Nephron (organoid): ENCODE results near the gene XDH.

Source experiments
- H3K27ac Mint-ChIP-seq, 3 experiments: 2 replicates each; pipeline ENCODE4 v1.8.0; 2020; ENCODE audit warnings: mixed read lengths in 3 of 3, mild to moderate bottlenecking in 2 of 3, moderate library complexity in 1 of 3
- H3K27me3 Mint-ChIP-seq: 2 replicates; pipeline ENCODE4 v1.8.0; 2021; ENCODE audit warnings: low read depth, mild to moderate bottlenecking, moderate library complexity, mixed read lengths
- H3K36me3 Mint-ChIP-seq: 2 replicates; pipeline ENCODE4 v1.8.0; 2020; ENCODE audit warnings: low read depth, mixed read lengths
- H3K4me1 Mint-ChIP-seq: 2 replicates; pipeline ENCODE4 v1.8.0; 2020; ENCODE audit warnings: mixed read lengths
- H3K4me3 Mint-ChIP-seq, 3 experiments: 2 replicates each; pipeline ENCODE4 v1.8.0; 2020; ENCODE audit warnings: mild to moderate bottlenecking in 3 of 3, mixed read lengths in 3 of 3, moderate library complexity in 2 of 3
- H3K9me3 Mint-ChIP-seq: 2 replicates; pipeline ENCODE4 v1.8.0; 2020; ENCODE audit warnings: mixed read lengths
- TF ChIP-seq, protein P1 (sequence below), 3 experiments: fragments of 200-600 bp; sonication (generic); IDR thresholded peaks; one replicate each; pipeline ENCODE4 v1.5.0; 2021; ENCODE audit warnings: antibody characterized with exemption in 3 of 3; ENCODE audit not compliant: unreplicated experiment in 3 of 3

The XDH gene

DNA sequence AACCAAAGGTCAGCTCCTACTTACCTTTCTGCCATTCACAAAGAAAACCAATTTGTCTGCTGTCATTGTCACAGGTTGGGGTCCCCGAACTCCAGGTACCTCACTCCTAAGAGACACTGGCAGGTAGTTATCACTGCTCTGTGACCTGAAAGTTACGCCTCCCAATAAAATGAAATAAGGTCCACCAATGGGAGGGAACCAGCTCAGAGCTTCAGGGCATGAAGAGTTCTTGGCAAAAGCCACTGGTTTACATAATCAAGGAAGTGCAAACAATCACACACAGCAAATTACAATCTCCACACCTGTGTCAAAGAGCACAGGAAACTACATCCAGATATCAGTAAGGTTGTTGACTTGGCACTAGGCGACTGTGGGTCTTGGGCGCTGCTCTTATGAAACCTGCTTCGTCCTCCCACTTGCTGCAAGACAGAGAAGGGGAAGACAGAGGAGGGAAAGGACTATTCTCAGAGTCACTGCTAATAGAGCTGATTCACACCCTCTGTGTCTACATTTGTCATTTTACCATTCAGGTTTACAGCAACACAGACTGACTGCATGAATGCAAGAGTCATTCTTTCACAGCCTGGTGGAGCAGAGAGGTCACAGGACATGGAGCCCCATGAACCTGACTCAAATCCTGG, at the start of gene XDH:
Gene XDH, minus strand, starts transcription at position 142 of the 641 bp plus-strand sequence. Its CDS starts 76 bp downstream, at position 66.
- Mint-ChIP-seq H3K9me3 (peaks cover 9% of the 10 kb centered on the region), H3K36me3 (no peaks in the 10 kb centered on the region), H3K27me3 (peaks cover 27% of the 10 kb centered on the region), H3K4me3 (no peak within 1 kb of the TSS), H3K4me1 (no peaks in the 10 kb centered on the region), H3K27ac (no peak within 1 kb of the TSS)
- TF ChIP-seq, protein P1, sequence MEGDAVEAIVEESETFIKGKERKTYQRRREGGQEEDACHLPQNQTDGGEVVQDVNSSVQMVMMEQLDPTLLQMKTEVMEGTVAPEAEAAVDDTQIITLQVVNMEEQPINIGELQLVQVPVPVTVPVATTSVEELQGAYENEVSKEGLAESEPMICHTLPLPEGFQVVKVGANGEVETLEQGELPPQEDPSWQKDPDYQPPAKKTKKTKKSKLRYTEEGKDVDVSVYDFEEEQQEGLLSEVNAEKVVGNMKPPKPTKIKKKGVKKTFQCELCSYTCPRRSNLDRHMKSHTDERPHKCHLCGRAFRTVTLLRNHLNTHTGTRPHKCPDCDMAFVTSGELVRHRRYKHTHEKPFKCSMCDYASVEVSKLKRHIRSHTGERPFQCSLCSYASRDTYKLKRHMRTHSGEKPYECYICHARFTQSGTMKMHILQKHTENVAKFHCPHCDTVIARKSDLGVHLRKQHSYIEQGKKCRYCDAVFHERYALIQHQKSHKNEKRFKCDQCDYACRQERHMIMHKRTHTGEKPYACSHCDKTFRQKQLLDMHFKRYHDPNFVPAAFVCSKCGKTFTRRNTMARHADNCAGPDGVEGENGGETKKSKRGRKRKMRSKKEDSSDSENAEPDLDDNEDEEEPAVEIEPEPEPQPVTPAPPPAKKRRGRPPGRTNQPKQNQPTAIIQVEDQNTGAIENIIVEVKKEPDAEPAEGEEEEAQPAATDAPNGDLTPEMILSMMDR (IDR thresholded peaks at IDR 0.05; ENCODE audit: unreplicated experiment in 3 of 3), result no peak

DNA sequence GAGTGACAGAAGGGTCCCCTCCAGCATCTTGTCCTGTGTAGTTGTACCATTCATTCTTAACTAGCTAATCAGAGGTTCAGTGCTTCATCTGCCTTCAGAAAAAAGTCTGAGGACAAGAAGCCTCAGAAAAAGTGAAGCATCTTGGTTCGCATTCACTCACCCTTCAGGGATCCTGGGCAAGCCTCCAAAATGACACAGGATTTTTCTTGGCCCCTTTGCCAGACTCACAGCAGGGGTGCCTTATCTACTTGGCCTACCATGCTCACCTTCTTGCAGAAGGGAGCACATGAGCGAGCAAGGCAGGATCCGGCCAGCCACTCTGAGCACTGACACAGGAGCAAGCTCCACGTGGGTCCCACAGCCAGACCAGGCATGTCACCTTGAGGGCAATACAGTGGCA, 43.1 kb upstream of the XDH start:
- H3K4me1 Mint-ChIP-seq, result no peaks in the 10 kb centered on the region
- H3K9me3 Mint-ChIP-seq, result peaks cover 39% of the 10 kb centered on the region
- no peak overlapping the region for H3K27ac Mint-ChIP-seq
- H3K36me3 Mint-ChIP-seq, result peaks cover 4% of the 10 kb centered on the region
- no peaks in the 10 kb centered on the region for H3K27me3 Mint-ChIP-seq
- no peak overlapping the region for H3K4me3 Mint-ChIP-seq
- TF ChIP-seq, protein P1 (IDR thresholded peaks at IDR 0.05; ENCODE audit: unreplicated experiment in 3 of 3), result no peak

DNA sequence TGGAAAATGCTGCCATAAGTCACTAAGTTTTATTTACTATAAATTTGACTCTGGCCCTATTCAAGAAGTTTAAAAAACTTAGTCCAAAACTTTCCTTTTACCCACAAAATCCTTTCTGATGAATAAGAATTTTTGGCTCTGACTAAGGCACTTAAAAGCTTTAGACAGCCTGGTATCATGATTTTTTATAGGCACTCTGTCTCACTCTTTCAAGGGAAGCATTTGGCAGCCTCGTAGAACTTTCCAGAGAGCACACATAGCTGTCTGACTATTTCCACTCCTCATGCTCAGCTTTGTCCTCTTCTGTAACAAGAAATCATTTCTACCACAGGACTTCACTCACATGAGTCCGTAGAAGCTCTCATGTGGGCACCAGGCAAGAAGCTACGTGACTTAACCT, 32.3 kb upstream of the XDH start:
- TF ChIP-seq, protein P1 (IDR thresholded peaks at IDR 0.05; ENCODE audit: unreplicated experiment in 3 of 3), result no peak
- H3K9me3 Mint-ChIP-seq, result peaks cover 20% of the 10 kb centered on the region
- H3K36me3 Mint-ChIP-seq, result peaks cover 6% of the 10 kb centered on the region
- H3K4me3 Mint-ChIP-seq, result no peak overlapping the region
- H3K4me1 Mint-ChIP-seq, result no peaks in the 10 kb centered on the region
- H3K27ac Mint-ChIP-seq, result no peak overlapping the region
- peaks cover 3% of the 10 kb centered on the region for H3K27me3 Mint-ChIP-seq

DNA sequence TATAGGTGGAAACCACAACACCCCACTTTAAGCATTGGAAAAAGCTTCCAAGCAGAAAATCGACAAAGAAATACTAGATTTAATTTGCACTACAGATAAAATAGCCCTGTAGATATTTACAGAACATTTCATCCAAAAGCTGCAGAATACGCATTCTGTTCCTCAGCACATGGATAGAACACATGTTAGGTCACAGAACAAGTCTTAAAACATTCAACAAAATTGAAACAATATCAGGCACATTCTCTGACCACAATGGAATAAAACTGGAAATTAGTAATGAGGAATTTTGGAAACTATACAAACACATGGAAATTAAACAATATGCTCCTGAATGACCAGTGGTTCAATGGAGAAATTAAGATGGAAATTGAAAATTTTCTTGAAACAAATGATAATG, 27.8 kb upstream of the XDH start:
- H3K36me3 Mint-ChIP-seq, result peaks cover 3% of the 10 kb centered on the region
- no peak overlapping the region for H3K4me3 Mint-ChIP-seq
- peaks cover 3% of the 10 kb centered on the region for H3K27me3 Mint-ChIP-seq
- no peaks in the 10 kb centered on the region for H3K4me1 Mint-ChIP-seq
- TF ChIP-seq, protein P1 (IDR thresholded peaks at IDR 0.05; ENCODE audit: unreplicated experiment in 3 of 3), result no peak
- H3K9me3 Mint-ChIP-seq, result peaks cover 10% of the 10 kb centered on the region
- H3K27ac Mint-ChIP-seq, result no peak overlapping the region

DNA sequence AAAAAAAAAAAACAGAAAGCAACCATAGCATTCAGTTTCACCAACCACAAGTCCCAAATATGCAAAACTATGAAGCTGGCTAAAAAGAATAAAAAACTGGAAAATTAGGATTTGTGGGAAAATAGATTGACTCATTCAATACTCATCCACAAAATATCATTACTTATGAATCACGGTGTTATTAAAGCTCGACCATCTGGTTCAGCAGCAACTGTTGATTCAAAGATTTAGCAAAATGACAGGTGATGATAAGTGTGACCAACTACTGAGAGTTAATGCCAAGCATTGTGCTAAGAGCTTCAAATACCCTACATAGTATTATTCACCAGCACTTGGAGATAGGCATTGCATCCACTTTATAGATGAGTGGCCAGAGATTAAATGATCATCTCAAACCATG, 26.2 kb upstream of the XDH start:
- H3K27ac Mint-ChIP-seq, result no peak overlapping the region
- peaks cover 10% of the 10 kb centered on the region for H3K9me3 Mint-ChIP-seq
- peaks cover 3% of the 10 kb centered on the region for H3K36me3 Mint-ChIP-seq

More for the DNA sequence above, 26.2 kb upstream of the XDH start:
- H3K4me1 Mint-ChIP-seq, result no peaks in the 10 kb centered on the region
- H3K27me3 Mint-ChIP-seq, result no peaks in the 10 kb centered on the region
- TF ChIP-seq, protein P1 (IDR thresholded peaks at IDR 0.05; ENCODE audit: unreplicated experiment in 3 of 3), result no peak
- no peak overlapping the region for H3K4me3 Mint-ChIP-seq
